K562 (cell line): ENCODE results near the gene WWC2. TPM values are rescaled to one million over a fixed set of nuclear protein-coding genes. Genes with fewer than 3 reads are reported as not detected.

Source experiments
- ATF3 ChIP-seq, 2 experiments: fragments of 450-650 bp in 1 of 2; sonication (generic) in 1 of 2; formaldehyde crosslinking in 1 of 2; IDR thresholded peaks in 1 of 2; conservative IDR thresholded peaks in 1 of 2; 2 replicates each; pipeline versions ENCODE4 v1.6.1 to v1.8.1; 2016 to 2023; ENCODE audit warnings: mild to moderate bottlenecking in 2 of 2, moderate library complexity in 2 of 2, inconsistent platforms in 1 of 2, missing genetic modification reagents in 1 of 2
- CBX2 ChIP-seq: fragments of 200-600 bp; sonication (generic); IDR thresholded peaks from one replicate; pipeline ENCODE4 v1.6.1; 2012; ENCODE audit warnings: mild to moderate bottlenecking, low read length, inconsistent platforms; ENCODE audit not compliant: insufficient read depth, poor library complexity, severe bottlenecking
- CBX8 ChIP-seq: fragments of 200-600 bp; sonication (generic); IDR thresholded peaks from 2 replicates; pipeline ENCODE4 v1.6.1; 2012; ENCODE audit warnings: borderline replicate concordance, mixed run types, low read depth, mild to moderate bottlenecking, moderate library complexity, mixed read lengths, low read length, control low read depth, inconsistent platforms; ENCODE audit not compliant: poor library complexity, severe bottlenecking; ENCODE audit errors: extremely low read depth
- CCNT2 ChIP-seq: IDR thresholded peaks from 2 replicates; pipeline ENCODE4 v1.6.1; 2011; ENCODE audit warnings: borderline replicate concordance, low read depth, mild to moderate bottlenecking, moderate library complexity, mixed read lengths, low read length; ENCODE audit not compliant: insufficient read length; ENCODE audit errors: extremely low read depth
- CHD1 ChIP-seq: fragments of 200-600 bp; sonication (generic); IDR thresholded peaks from one replicate; pipeline ENCODE4 v1.6.1; 2012; ENCODE audit warnings: mild to moderate bottlenecking, moderate library complexity, low read length, inconsistent platforms
- ELF4 ChIP-seq: fragments of 450-650 bp; formaldehyde crosslinking; IDR thresholded peaks from 2 replicates; pipeline ENCODE4 v1.4.0; 2022; ENCODE audit warnings: missing genetic modification characterization
- FOSL1 ChIP-seq: fragments of 200-800 bp; sonication (Bioruptor generic); conservative IDR thresholded peaks from 2 replicates; pipeline ENCODE4 v1.6.1; 2016; ENCODE audit warnings: missing genetic modification characterization, missing compliant biosample characterization
- GABPB1 ChIP-seq: sonication (generic); formaldehyde crosslinking; IDR thresholded peaks from 2 replicates; pipeline ENCODE4 v1.8.0; 2022; ENCODE audit warnings: mild to moderate bottlenecking, missing genetic modification reagents
- HOMEZ ChIP-seq: fragments of 250-450 bp; sonication (Bioruptor Pico); IDR thresholded peaks from 2 replicates; pipeline ENCODE4 v1.4.0; 2020; ENCODE audit warnings: mild to moderate bottlenecking, moderate library complexity
- LEF1 ChIP-seq: fragments of 450-650 bp; IDR thresholded peaks from 2 replicates; pipeline ENCODE4 v1.6.1; 2016; ENCODE audit warnings: mild to moderate bottlenecking
- NFRKB ChIP-seq: fragments of 450-650 bp; IDR thresholded peaks from 2 replicates; pipeline ENCODE4 v1.6.1; 2016; ENCODE audit warnings: low read depth
- PHB ChIP-seq: fragments of 250-450 bp; sonication (Bioruptor Pico); IDR thresholded peaks from 2 replicates; pipeline ENCODE4 v1.5.0; 2021
- RCOR1 ChIP-seq, 2 experiments: IDR thresholded peaks; 2 replicates each; pipeline ENCODE4 v1.6.1; 2012; ENCODE audit warnings: low read depth in 2 of 2, low read length in 2 of 2, borderline replicate concordance in 1 of 2, improper control_type of control experiment in 1 of 2
- SREBF2 ChIP-seq: sonication (generic); formaldehyde crosslinking; IDR thresholded peaks from 2 replicates; pipeline ENCODE4 v1.4.0; 2020; ENCODE audit warnings: mild to moderate bottlenecking, missing genetic modification reagents
- TCFL5 ChIP-seq: fragments of 250-450 bp; sonication (Bioruptor Pico); conservative IDR thresholded peaks from 2 replicates; pipeline ENCODE4 v1.6.1; 2021; ENCODE audit warnings: mild to moderate bottlenecking, moderate library complexity, matching md5 sums
- THRA ChIP-seq: fragments of 450-650 bp; IDR thresholded peaks from 2 replicates; pipeline ENCODE4 v1.6.1; 2017; ENCODE audit warnings: mild to moderate bottlenecking, moderate library complexity
- ZBED1 ChIP-seq: IDR thresholded peaks from 2 replicates; pipeline ENCODE4 v1.6.1; 2014
- ZNF184 ChIP-seq: sonication (generic); formaldehyde crosslinking; IDR thresholded peaks from 2 replicates; pipeline ENCODE4 v1.5.0; 2020; ENCODE audit warnings: missing genetic modification reagents
- ZNF263 ChIP-seq: sonication (generic); formaldehyde crosslinking; IDR thresholded peaks from 2 replicates; pipeline ENCODE4 v1.8.0; 2022; ENCODE audit warnings: mild to moderate bottlenecking, missing genetic modification reagents, borderline replicate concordance
- ZNF57 ChIP-seq: fragments of 450-650 bp; formaldehyde crosslinking; IDR thresholded peaks from 2 replicates; pipeline ENCODE4 v1.4.0; 2020; ENCODE audit warnings: mild to moderate bottlenecking, moderate library complexity
- ZNF592 ChIP-seq: fragments of 450-650 bp; IDR thresholded peaks from 2 replicates; pipeline ENCODE4 v1.6.1; 2017; ENCODE audit warnings: antibody characterized with exemption, mild to moderate bottlenecking
- polyA plus RNA-seq, 8 experiments: library from polyadenylated mRNA; depleted of rRNA in 4 of 8; stranded (reverse) in 5 of 8; unstranded in 3 of 8; fragments of >200 nt; fragmentation: Nextera tagmentation in 2 of 8; fragmentation: Illumina TruSeq in 1 of 8; extraction: Ambion mirVana in 2 of 8; extraction: Trizol in 1 of 8; gene quantifications; 2 replicates each; pipeline versions ENCODE4 v1.2.1 to v1.2.3, GENCODE V29; 2011 to 2014; ENCODE audit warnings: inconsistent platforms in 1 of 8, missing spikeins in 1 of 8
- total RNA-seq, 7 experiments: library from RNA; depleted of rRNA in 6 of 7; stranded (reverse); fragments of >200 nt in 6 of 7; fragmentation: Illumina TruSeq in 2 of 7; extraction: Trizol in 2 of 7; gene quantifications; 2 replicates each; pipeline versions ENCODE4 v1.2.1 to v1.2.3, GENCODE V29; 2011 to 2021; ENCODE audit warnings: low replicate concordance in 1 of 7

Gene WWC2
- total and polyA plus RNA-seq, 9 of the 15 experiments (the other 6 are each of a cell fraction or from before 2014, with no cell fraction given), result 3.7 to 39.4 (median 19.6) TPM

- TF ChIP-seq HOMEZ (CRISPR knock-in tag), result no peak
- TF ChIP-seq RCOR1 (IDR thresholded peaks at IDR 0.05; ENCODE audit: borderline replicate concordance in 1 of 2, low read depth in 2 of 2, low read length in 2 of 2), result peak in 1 of 2 experiments; percentile 56; a peak in 1 of 4 replicates
- TF ChIP-seq CCNT2, result no peak
- TF ChIP-seq FOSL1 (tag), result peak; percentile 85
- TF ChIP-seq CBX2, result no peak
- no peak for TF ChIP-seq GABPB1 (CRISPR knock-in tag)
- no peak for TF ChIP-seq ZBED1
- no peak for TF ChIP-seq TCFL5 (CRISPR knock-in tag)
- no peak for TF ChIP-seq CBX8
- no peak for TF ChIP-seq ZNF263 (CRISPR knock-in tag)
- no peak for TF ChIP-seq CHD1
- no peak for TF ChIP-seq ZNF184 (CRISPR knock-in tag)
- peak; percentile 85 for TF ChIP-seq ATF3 (IDR thresholded peaks at IDR 0.05)
- TF ChIP-seq ATF3 (CRISPR knock-in tag; conservative IDR thresholded peaks at IDR 0.05), result no peak
- TF ChIP-seq PHB (CRISPR knock-in tag), result no peak
- TF ChIP-seq ZNF592, result peak; percentile 76
- TF ChIP-seq NFRKB, result no peak
- TF ChIP-seq THRA, result no peak
- TF ChIP-seq LEF1, result no peak
- no peak for TF ChIP-seq ELF4
- no peak for TF ChIP-seq ZNF57
- no peak for TF ChIP-seq SREBF2
These were observed 236.4 kb downstream of the WWC2 start (continued) for GRCh38 chr4:183335369-183335940.
